OCI-LY1 (cell line): ENCODE data around the gene FILIP1L.

Source experiments
- EZH2 ChIP-seq: fragments of 200-600 bp; sonication (generic), shearing (Covaris generic); IDR thresholded peaks from 2 replicates; pipeline ENCODE4 v1.8.0; 2017; ENCODE audit warnings: borderline replicate concordance, mixed run types, mild to moderate bottlenecking, antibody characterized with exemption, low read length, moderate library complexity, mixed read lengths
- TF ChIP-seq, protein P1 (sequence below): fragments of 200-600 bp; sonication (generic), shearing (Covaris generic); IDR thresholded peaks from 2 replicates; pipeline ENCODE4 v1.5.1; 2017; ENCODE audit warnings: mild to moderate bottlenecking, antibody characterized with exemption, low read length, moderate library complexity, mixed read lengths

DNA sequence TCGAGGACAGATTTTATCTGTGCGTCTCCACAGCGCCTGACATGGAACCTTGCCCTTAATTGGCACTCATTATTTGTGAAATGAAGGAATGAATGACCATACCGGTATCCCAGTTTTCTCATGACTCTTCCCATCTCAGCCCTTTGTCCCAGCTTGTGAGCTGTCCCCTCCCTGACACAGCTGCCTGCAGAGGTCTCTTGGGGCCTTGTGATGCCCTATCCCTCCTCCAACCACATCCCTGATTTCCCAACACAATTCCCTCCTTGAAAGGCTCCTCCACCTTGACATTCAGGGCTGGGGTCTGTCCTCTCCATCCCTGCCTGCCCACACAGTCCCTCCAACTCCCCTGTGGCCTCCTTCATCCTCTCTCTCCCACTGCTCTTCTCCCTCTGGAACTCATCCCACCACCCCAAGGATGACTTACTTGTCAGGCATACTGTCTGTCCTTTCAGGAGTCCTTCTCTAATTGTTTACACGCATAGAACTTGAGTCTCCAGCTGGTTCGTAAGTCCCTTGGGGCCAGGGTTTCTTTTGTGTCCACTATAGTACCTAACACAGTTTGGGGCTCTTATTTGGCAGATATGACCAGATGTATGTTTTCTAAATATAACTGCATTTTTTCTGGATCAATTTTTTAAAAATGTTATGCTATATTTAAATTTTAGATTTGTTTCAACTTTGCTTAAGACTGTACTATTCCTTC lies 35.6 kb upstream of the FILIP1L start:
- TF ChIP-seq, protein P1, sequence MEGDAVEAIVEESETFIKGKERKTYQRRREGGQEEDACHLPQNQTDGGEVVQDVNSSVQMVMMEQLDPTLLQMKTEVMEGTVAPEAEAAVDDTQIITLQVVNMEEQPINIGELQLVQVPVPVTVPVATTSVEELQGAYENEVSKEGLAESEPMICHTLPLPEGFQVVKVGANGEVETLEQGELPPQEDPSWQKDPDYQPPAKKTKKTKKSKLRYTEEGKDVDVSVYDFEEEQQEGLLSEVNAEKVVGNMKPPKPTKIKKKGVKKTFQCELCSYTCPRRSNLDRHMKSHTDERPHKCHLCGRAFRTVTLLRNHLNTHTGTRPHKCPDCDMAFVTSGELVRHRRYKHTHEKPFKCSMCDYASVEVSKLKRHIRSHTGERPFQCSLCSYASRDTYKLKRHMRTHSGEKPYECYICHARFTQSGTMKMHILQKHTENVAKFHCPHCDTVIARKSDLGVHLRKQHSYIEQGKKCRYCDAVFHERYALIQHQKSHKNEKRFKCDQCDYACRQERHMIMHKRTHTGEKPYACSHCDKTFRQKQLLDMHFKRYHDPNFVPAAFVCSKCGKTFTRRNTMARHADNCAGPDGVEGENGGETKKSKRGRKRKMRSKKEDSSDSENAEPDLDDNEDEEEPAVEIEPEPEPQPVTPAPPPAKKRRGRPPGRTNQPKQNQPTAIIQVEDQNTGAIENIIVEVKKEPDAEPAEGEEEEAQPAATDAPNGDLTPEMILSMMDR, result no peak
- no peak for TF ChIP-seq EZH2
